Measurements from ENCODE around the gene IPO13.

DNA sequence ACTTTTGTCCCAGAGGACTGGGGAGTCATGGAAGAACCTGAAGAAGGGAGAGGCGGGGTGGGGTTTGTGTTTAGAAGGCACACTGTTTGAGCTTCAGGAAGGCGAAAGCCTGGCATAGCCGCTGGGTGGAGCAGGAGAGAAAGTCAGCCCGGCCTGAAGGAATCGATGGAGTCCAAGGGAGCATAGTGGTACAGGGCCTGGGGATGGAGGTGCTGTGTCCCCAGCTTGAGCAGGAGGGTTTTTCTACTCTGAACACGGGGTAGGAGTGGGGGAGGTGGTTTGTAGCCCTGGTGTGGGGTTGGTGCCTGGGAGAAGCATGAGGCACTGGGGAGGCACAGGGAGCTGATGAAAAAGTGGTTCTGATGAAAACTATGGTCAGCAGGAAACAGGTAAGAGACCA lies 40.0 kb downstream of the IPO13 start:
- TF ChIP-seq, protein P1, sequence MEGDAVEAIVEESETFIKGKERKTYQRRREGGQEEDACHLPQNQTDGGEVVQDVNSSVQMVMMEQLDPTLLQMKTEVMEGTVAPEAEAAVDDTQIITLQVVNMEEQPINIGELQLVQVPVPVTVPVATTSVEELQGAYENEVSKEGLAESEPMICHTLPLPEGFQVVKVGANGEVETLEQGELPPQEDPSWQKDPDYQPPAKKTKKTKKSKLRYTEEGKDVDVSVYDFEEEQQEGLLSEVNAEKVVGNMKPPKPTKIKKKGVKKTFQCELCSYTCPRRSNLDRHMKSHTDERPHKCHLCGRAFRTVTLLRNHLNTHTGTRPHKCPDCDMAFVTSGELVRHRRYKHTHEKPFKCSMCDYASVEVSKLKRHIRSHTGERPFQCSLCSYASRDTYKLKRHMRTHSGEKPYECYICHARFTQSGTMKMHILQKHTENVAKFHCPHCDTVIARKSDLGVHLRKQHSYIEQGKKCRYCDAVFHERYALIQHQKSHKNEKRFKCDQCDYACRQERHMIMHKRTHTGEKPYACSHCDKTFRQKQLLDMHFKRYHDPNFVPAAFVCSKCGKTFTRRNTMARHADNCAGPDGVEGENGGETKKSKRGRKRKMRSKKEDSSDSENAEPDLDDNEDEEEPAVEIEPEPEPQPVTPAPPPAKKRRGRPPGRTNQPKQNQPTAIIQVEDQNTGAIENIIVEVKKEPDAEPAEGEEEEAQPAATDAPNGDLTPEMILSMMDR (conservative IDR thresholded peaks at IDR 0.05; ENCODE audit: low read length) = no peak
- TF ChIP-seq EZH2phosphoT487 (IDR thresholded peaks at IDR 0.05; ENCODE audit: borderline replicate concordance) = no peak
